IMR-90 (cell line): ENCODE measurements around the gene CLEC16A. TPM values are rescaled to one million over a fixed set of nuclear protein-coding genes. Genes with fewer than 3 reads are reported as not detected.

Experiments
- ATAC-seq: fragments of 200-7000 bp; cut with Tn5 transposase; 2 replicates; pipeline ENCODE4 v1.9.1; 2020; ENCODE audit warnings: low read depth, mild to moderate bottlenecking, moderate library complexity
- BruUV-seq: library from RNA; stranded (reverse); fragments of 400-500 nt; replicated peaks from 2 replicates; lab custom pipeline; 2021; lab: Mats Ljungman, UMichigan
- CTCF ChIA-PET: fragments of 300-600 bp; formaldehyde crosslinking; extraction: SDS; loops from one replicate; lab custom pipeline; 2021; ENCODE audit warnings: antibody characterized with exemption; lab: Yijun Ruan, JAX
- POLR2A ChIA-PET: fragments of 300-600 bp; sonication (Branson Sonifier 250); formaldehyde crosslinking; loops from one replicate; lab custom pipeline; 2022; ENCODE audit warnings: antibody characterized with exemption; ENCODE audit not compliant: unreplicated experiment; lab: Charles Lee
- DNase-seq: peaks from one replicate; pipeline ENCODE4 v3.0.0; 2013
- H2AFZ ChIP-seq: replicated peaks from 2 replicates; pipeline ENCODE3; 2013; ENCODE audit warnings: low read length, mild to moderate bottlenecking; ENCODE audit not compliant: poor library complexity
- H2AK5ac ChIP-seq: 2 replicates; pipeline ENCODE4 v1.6.1; 2013; ENCODE audit warnings: low read depth, low read length, inconsistent platforms
- H2AK9ac ChIP-seq: replicated peaks from 2 replicates; pipeline ENCODE3; 2013; ENCODE audit warnings: mild to moderate bottlenecking, low read depth, low read length, moderate library complexity; ENCODE audit not compliant: poor library complexity
- H2BK120ac ChIP-seq: 2 replicates; pipeline ENCODE4 v1.6.1; 2013; ENCODE audit warnings: low read depth, low read length, inconsistent platforms
- H2BK15ac ChIP-seq: 3 replicates; pipeline ENCODE4 v1.6.1; 2013; ENCODE audit warnings: low read depth, low read length, inconsistent platforms
- H2BK20ac ChIP-seq: 2 replicates; pipeline ENCODE4 v1.6.1; 2013; ENCODE audit warnings: low read depth, mild to moderate bottlenecking, inconsistent platforms, low read length, moderate library complexity
- H2BK5ac ChIP-seq: 2 replicates; pipeline ENCODE4 v1.6.1; 2013; ENCODE audit warnings: mild to moderate bottlenecking, low read depth, low read length, inconsistent platforms; ENCODE audit not compliant: poor library complexity, severe bottlenecking
- H3K14ac ChIP-seq: replicated peaks from 2 replicates; pipeline ENCODE4 v1.6.1; 2013; ENCODE audit warnings: low read depth, low read length, inconsistent platforms
- H3K18ac ChIP-seq: 2 replicates; pipeline ENCODE4 v1.6.1; 2013; ENCODE audit warnings: low read depth, low read length, control low read depth
- H3K23ac ChIP-seq: 2 replicates; pipeline ENCODE4 v1.6.1; 2013; ENCODE audit warnings: low read depth, low read length, inconsistent platforms
- H3K27ac ChIP-seq: 2 replicates; pipeline ENCODE4 v1.5.1; 2013; ENCODE audit warnings: mild to moderate bottlenecking, control low read depth, low read length; ENCODE audit not compliant: insufficient read depth
- H3K27me3 ChIP-seq: 2 replicates; pipeline ENCODE4 v1.6.1; 2013; ENCODE audit warnings: low read length; ENCODE audit not compliant: control insufficient read depth, insufficient read depth
- H3K36me3 ChIP-seq: 2 replicates; pipeline ENCODE4 v1.6.1; 2013; ENCODE audit warnings: low read length, mixed read lengths; ENCODE audit not compliant: control insufficient read depth, insufficient read depth
- H3K4ac ChIP-seq: 2 replicates; pipeline ENCODE4 v1.6.1; 2013; ENCODE audit warnings: low read depth, low read length, inconsistent platforms
- H3K4me1 ChIP-seq: 2 replicates; pipeline ENCODE4 v1.6.1; 2013; ENCODE audit warnings: low read length, mixed read lengths; ENCODE audit not compliant: control insufficient read depth, insufficient read depth
- H3K4me2 ChIP-seq: 2 replicates; pipeline ENCODE4 v1.6.1; 2013; ENCODE audit warnings: low read depth, mild to moderate bottlenecking, control low read depth, low read length, moderate library complexity
- H3K4me3 ChIP-seq: 2 replicates; pipeline ENCODE4 v1.5.1; 2013; ENCODE audit warnings: low read depth, mild to moderate bottlenecking, control low read depth, low read length, moderate library complexity; ENCODE audit not compliant: insufficient read depth
- H3K56ac ChIP-seq: 2 replicates; pipeline ENCODE4 v1.6.1; 2013; ENCODE audit warnings: low read length, inconsistent platforms; ENCODE audit not compliant: insufficient read depth; ENCODE audit errors: extremely low read depth
- H3K79me1 ChIP-seq, 2 experiments: 2 replicates each; pipeline ENCODE4 v1.6.1; 2013; ENCODE audit warnings: low read length in 2 of 2, inconsistent platforms in 1 of 2, low read depth in 1 of 2
- H3K9ac ChIP-seq: 2 replicates; pipeline ENCODE4 v1.6.1; 2013; ENCODE audit warnings: low read depth, low read length, control low read depth
- H3K9me1 ChIP-seq: 2 replicates; pipeline ENCODE4 v1.6.1; 2013; ENCODE audit warnings: low read length, inconsistent platforms; ENCODE audit not compliant: insufficient read depth
- H3K9me3 ChIP-seq: 2 replicates; pipeline ENCODE4 v1.6.1; 2013; ENCODE audit warnings: low read length; ENCODE audit not compliant: control insufficient read depth, insufficient read depth
- H4K20me1 ChIP-seq: 2 replicates; pipeline ENCODE4 v1.6.1; 2013; ENCODE audit warnings: low read length, inconsistent platforms; ENCODE audit not compliant: insufficient read depth
- H4K5ac ChIP-seq: 2 replicates; pipeline ENCODE4 v1.6.1; 2013; ENCODE audit warnings: mild to moderate bottlenecking, low read depth, low read length, control low read depth
- H4K8ac ChIP-seq, 2 experiments: 2 replicates each; pipeline ENCODE4 v1.6.1; 2013; ENCODE audit warnings: low read depth in 2 of 2, low read length in 2 of 2, control low read depth in 1 of 2, inconsistent platforms in 1 of 2
- H4K91ac ChIP-seq: 2 replicates; pipeline ENCODE4 v1.6.1; 2013; ENCODE audit warnings: low read depth, low read length, inconsistent platforms; ENCODE audit not compliant: insufficient read depth
- BHLHE40 ChIP-seq: fragments of 150-350 bp; IDR thresholded peaks from 2 replicates; pipeline ENCODE4 v1.6.1; 2016; ENCODE audit warnings: mild to moderate bottlenecking, low read depth, low read length
- CEBPB ChIP-seq: IDR thresholded peaks from 2 replicates; pipeline ENCODE4 v1.6.1; 2012; ENCODE audit warnings: low read depth, low read length, improper control_type of control experiment
- CHD1 ChIP-seq: IDR thresholded peaks from 2 replicates; pipeline ENCODE4 v1.6.1; 2012; ENCODE audit warnings: low read depth, low read length, improper control_type of control experiment
- FOS ChIP-seq: fragments of 150-350 bp; IDR thresholded peaks from 2 replicates; pipeline ENCODE4 v1.6.1; 2016; ENCODE audit warnings: low read depth, low read length
- MAFK ChIP-seq: IDR thresholded peaks from 2 replicates; pipeline ENCODE4 v1.6.1; 2012; ENCODE audit warnings: low read depth, low read length, improper control_type of control experiment
- MAZ ChIP-seq: IDR thresholded peaks from 2 replicates; pipeline ENCODE4 v1.6.1; 2012; ENCODE audit warnings: low read depth, mild to moderate bottlenecking, low read length, improper control_type of control experiment, moderate library complexity, borderline replicate concordance
- MXI1 ChIP-seq: IDR thresholded peaks from 2 replicates; pipeline ENCODE4 v1.6.1; 2012; ENCODE audit warnings: low read depth, mild to moderate bottlenecking, low read length, moderate library complexity, borderline replicate concordance
- NFE2L2 ChIP-seq: fragments of 150-350 bp; IDR thresholded peaks from 2 replicates; pipeline ENCODE4 v1.6.1; 2016; ENCODE audit warnings: low read depth, mild to moderate bottlenecking, low read length
- POLR2A ChIP-seq: IDR thresholded peaks from 2 replicates; pipeline ENCODE4 v1.6.1; 2012; ENCODE audit warnings: mild to moderate bottlenecking, low read depth, low read length
- RAD21 ChIP-seq: IDR thresholded peaks from 2 replicates; pipeline ENCODE4 v1.6.1; 2012; ENCODE audit warnings: low read length, improper control_type of control experiment
- RCOR1 ChIP-seq: IDR thresholded peaks from 2 replicates; pipeline ENCODE4 v1.6.1; 2012; ENCODE audit warnings: mild to moderate bottlenecking, low read length, improper control_type of control experiment; ENCODE audit not compliant: insufficient replicate concordance
- RFX5 ChIP-seq: IDR thresholded peaks from 2 replicates; pipeline ENCODE4 v1.8.0; 2012; ENCODE audit warnings: low read depth, mild to moderate bottlenecking, low read length, moderate library complexity
- SMC3 ChIP-seq: fragments of 150-350 bp; IDR thresholded peaks from 2 replicates; pipeline ENCODE4 v1.6.1; 2016; ENCODE audit warnings: low read depth, mild to moderate bottlenecking, antibody characterized with exemption, low read length, moderate library complexity
- WGBS, 2 experiments: methylation state at CpG; one replicate each; pipeline versions ENCODE4 v1.1.5 to v1.1.7; 2013; ENCODE audit warnings: missing lambda C conversion rate in 2 of 2; ENCODE audit not compliant: insufficient read length in 1 of 2; ENCODE audit errors: extremely low coverage in 2 of 2; 5-methylcytosine and 5-hydroxymethylcytosine counted together
- dilution Hi-C: fragments of 300-500 bp; cut with HindIII; formaldehyde crosslinking; loops from one replicate; pipeline ENCODE4 v1.14.3; 2018; ENCODE audit warnings: low sequenced_read_pairs; ENCODE audit not compliant: unreplicated experiment
- in situ Hi-C: fragments of 300-500 bp; cut with MboI; formaldehyde crosslinking; loops from 3 replicates; pipeline ENCODE4 v1.14.3; 2019; ENCODE audit warnings: low sequenced_read_pairs, inconsistent platforms, mixed read lengths
- intact Hi-C: fragments of 100-400 bp; cut with micrococcal nuclease; formaldehyde crosslinking; loops from 2 replicates; pipeline ENCODE4 v1.10.0; 2022
- polyA plus RNA-seq, 3 experiments: library from polyadenylated mRNA; depleted of rRNA; stranded (reverse); fragments of >200 nt; gene quantifications; 2 replicates each; pipeline ENCODE4 v1.2.3, GENCODE V29; 2012; ENCODE audit warnings: low replicate concordance in 1 of 3
- total RNA-seq: library from RNA; depleted of rRNA; stranded (reverse); fragments of >200 nt; gene quantifications from 2 replicates; pipeline ENCODE4 v1.2.3, GENCODE V29; 2012
- TF ChIP-seq, protein P1 (sequence below): conservative IDR thresholded peaks from 2 replicates; pipeline ENCODE4 v1.5.1; 2012; ENCODE audit warnings: mild to moderate bottlenecking, low read depth, low read length, improper control_type of control experiment
- TF ChIP-seq, protein P2 (sequence below): fragments of 150-350 bp; IDR thresholded peaks from 2 replicates; pipeline ENCODE4 v1.6.1; 2017; ENCODE audit warnings: mild to moderate bottlenecking, antibody characterized with exemption, low read length, low read depth
- TF ChIP-seq, protein P3 (sequence below): fragments of 150-350 bp; IDR thresholded peaks from 2 replicates; pipeline ENCODE4 v1.6.1; 2016; ENCODE audit warnings: low read depth, mild to moderate bottlenecking, low read length, moderate library complexity, borderline replicate concordance

Gene CLEC16A
- total and polyA plus RNA-seq, 2 of the 4 experiments (the other 2 are of a cell fraction), result 15.9 to 16.5 TPM

GRCh38 chr16:10990378-10990777 is 46.0 kb downstream of the CLEC16A start:
- peak overlapping the region; percentile 90 for H4K5ac ChIP-seq
- peaks cover 30% of the 10 kb centered on the region for H3K4me1 ChIP-seq
- H3K36me3 ChIP-seq, result peaks cover 6% of the 10 kb centered on the region
- no TSS peak for BruUV-seq
- H4K20me1 ChIP-seq, result peaks cover 6% of the 10 kb centered on the region
- H3K56ac ChIP-seq, result no peak overlapping the region
- H4K91ac ChIP-seq, result peak overlapping the region; percentile 99
- DNase-seq (no peak), ATAC-seq (no peak)
- peaks cover 45% of the 10 kb centered on the region for H3K9me1 ChIP-seq
- peak overlapping the region; percentile 22 for H2AK9ac ChIP-seq
- H3K9ac ChIP-seq, result no peak overlapping the region
- no peak overlapping the region for H3K4me2 ChIP-seq
- CTCF ChIA-PET, result no interaction called here
- H3K79me1 ChIP-seq, result peaks cover 21 to 68% of the 10 kb centered on the region in 2 experiments
- H3K18ac ChIP-seq, result peak overlapping the region; percentile 75
- in situ Hi-C loops (no loop called here), intact Hi-C loops (loop anchor here (5.0 kb wide), 1 partner anchor 112 kb away; no protein-coding TSS in a partner anchor), dilution Hi-C loops (no loop called here)
- H3K9me3 ChIP-seq, result no peaks in the 10 kb centered on the region
- H3K14ac ChIP-seq, result peak overlapping the region; percentile 94
- peak overlapping the region in 1 of 2 experiments; percentile 82; a peak in 3 of 4 replicates for H4K8ac ChIP-seq
- H3K27me3 ChIP-seq, result no peaks in the 10 kb centered on the region
- H2BK5ac ChIP-seq, result peak overlapping the region; percentile 22
- peak overlapping the region; percentile 99; the same call in 2 of the 3 replicates for H2BK15ac ChIP-seq
- WGBS, 2 experiments, result 100% methylated on average over 1 of the region's 5 CpGs; no CpG with 5 or more reads in 1 of the 2 experiments
- H2BK120ac ChIP-seq, result peak overlapping the region; percentile 98
- H3K27ac ChIP-seq, result peak overlapping the region; percentile 92
- TF ChIP-seq MXI1, result no peak
- TF ChIP-seq CEBPB, result no peak
- TF ChIP-seq BHLHE40, result no peak
- no peak for TF ChIP-seq CHD1
- no peak for TF ChIP-seq POLR2A
- TF ChIP-seq FOS, result no peak
- TF ChIP-seq RAD21, result no peak
- no peak for TF ChIP-seq RCOR1
- TF ChIP-seq NFE2L2, result no peak
- TF ChIP-seq MAFK, result no peak
- no peak for TF ChIP-seq MAZ
- TF ChIP-seq, protein P1, sequence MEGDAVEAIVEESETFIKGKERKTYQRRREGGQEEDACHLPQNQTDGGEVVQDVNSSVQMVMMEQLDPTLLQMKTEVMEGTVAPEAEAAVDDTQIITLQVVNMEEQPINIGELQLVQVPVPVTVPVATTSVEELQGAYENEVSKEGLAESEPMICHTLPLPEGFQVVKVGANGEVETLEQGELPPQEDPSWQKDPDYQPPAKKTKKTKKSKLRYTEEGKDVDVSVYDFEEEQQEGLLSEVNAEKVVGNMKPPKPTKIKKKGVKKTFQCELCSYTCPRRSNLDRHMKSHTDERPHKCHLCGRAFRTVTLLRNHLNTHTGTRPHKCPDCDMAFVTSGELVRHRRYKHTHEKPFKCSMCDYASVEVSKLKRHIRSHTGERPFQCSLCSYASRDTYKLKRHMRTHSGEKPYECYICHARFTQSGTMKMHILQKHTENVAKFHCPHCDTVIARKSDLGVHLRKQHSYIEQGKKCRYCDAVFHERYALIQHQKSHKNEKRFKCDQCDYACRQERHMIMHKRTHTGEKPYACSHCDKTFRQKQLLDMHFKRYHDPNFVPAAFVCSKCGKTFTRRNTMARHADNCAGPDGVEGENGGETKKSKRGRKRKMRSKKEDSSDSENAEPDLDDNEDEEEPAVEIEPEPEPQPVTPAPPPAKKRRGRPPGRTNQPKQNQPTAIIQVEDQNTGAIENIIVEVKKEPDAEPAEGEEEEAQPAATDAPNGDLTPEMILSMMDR, result no peak
- TF ChIP-seq SMC3, result no peak
- TF ChIP-seq, protein P2, sequence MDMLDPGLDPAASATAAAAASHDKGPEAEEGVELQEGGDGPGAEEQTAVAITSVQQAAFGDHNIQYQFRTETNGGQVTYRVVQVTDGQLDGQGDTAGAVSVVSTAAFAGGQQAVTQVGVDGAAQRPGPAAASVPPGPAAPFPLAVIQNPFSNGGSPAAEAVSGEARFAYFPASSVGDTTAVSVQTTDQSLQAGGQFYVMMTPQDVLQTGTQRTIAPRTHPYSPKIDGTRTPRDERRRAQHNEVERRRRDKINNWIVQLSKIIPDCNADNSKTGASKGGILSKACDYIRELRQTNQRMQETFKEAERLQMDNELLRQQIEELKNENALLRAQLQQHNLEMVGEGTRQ, result no peak
- TF ChIP-seq, protein P3, sequence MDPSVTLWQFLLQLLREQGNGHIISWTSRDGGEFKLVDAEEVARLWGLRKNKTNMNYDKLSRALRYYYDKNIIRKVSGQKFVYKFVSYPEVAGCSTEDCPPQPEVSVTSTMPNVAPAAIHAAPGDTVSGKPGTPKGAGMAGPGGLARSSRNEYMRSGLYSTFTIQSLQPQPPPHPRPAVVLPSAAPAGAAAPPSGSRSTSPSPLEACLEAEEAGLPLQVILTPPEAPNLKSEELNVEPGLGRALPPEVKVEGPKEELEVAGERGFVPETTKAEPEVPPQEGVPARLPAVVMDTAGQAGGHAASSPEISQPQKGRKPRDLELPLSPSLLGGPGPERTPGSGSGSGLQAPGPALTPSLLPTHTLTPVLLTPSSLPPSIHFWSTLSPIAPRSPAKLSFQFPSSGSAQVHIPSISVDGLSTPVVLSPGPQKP, result no peak
- TF ChIP-seq RFX5, result no peak
- no peak overlapping the region for H3K4me3 ChIP-seq
- peak overlapping the region; percentile 99 for H3K4ac ChIP-seq
- H2AFZ ChIP-seq, result no peak overlapping the region
- H2BK20ac ChIP-seq, result peak overlapping the region; percentile 99
- POLR2A ChIA-PET, result no interaction called here
- no peak overlapping the region for H3K23ac ChIP-seq
- H2AK5ac ChIP-seq, result peak overlapping the region; percentile 90
